Left renal pelvis (tissue), 4 donors: Measurements from ENCODE around the gene SH2D1A. TPM values are rescaled to one million over a fixed set of nuclear protein-coding genes. Genes with fewer than 3 reads are reported as not detected.
"Not testable (repeated sequence)": the region's sequence is repeated elsewhere in the genome, so short reads cannot be mapped to it uniquely, and the experiment has no call there.

Experiments
- DNase-seq, 4 donors: peaks; one replicate each; pipeline ENCODE4 v3.0.0-alpha.2; 2013; ENCODE audit warnings: low read depth in 4 of 4, low spot score in 3 of 4
- polyA plus RNA-seq, 4 donors: library from polyadenylated mRNA; unstranded; fragments of 120-200 nt; gene quantifications; one replicate each; pipeline ENCODE4 v1.2.1, GENCODE V29; 2013; ENCODE audit not compliant: insufficient read length in 4 of 4

SH2D1A gene
- under 1 TPM; 0.15 to 0.26 (median 0.18) TPM for polyA plus RNA-seq

GRCh38 chrX:124346117-124346876 lies at the start of gene SH2D1A:
SH2D1A (plus strand) TSS chrX:124346563; CDS start chrX:124346643, 80 bp downstream.
- no peak for DNase-seq

GRCh38 chrX:124299323-124299722 lies 47.0 kb upstream of the SH2D1A start:
- DNase-seq = not testable (repeated sequence)

GRCh38 chrX:124300405-124300804 lies 46.0 kb upstream of the SH2D1A start:
- no peak for DNase-seq

GRCh38 chrX:124307253-124307907 lies 39.0 kb upstream of the SH2D1A start:
- no peak for DNase-seq

GRCh38 chrX:124325732-124326131 lies 20.6 kb upstream of the SH2D1A start:
- no peak for DNase-seq

GRCh38 chrX:124328765-124329164 lies 17.6 kb upstream of the SH2D1A start:
- no peak for DNase-seq

GRCh38 chrX:124332481-124333424 lies 13.6 kb upstream of the SH2D1A start, which contains the start of gene TEX13D:
TEX13D (plus strand) TSS chrX:124332660; CDS start chrX:124332918, 258 bp downstream.
- DNase-seq = no peak

- no peak for DNase-seq
These were observed 12.5 kb upstream of the SH2D1A start for GRCh38 chrX:124333862-124334261.

GRCh38 chrX:124334555-124334954 lies 11.8 kb upstream of the SH2D1A start:
- not testable (repeated sequence) for DNase-seq

- DNase-seq = no peak
These were observed 10.8 kb upstream of the SH2D1A start for GRCh38 chrX:124335598-124335997.

- no peak for DNase-seq
These were observed 8.4 kb upstream of the SH2D1A start for GRCh38 chrX:124337916-124338315.

GRCh38 chrX:124338733-124339514 lies 7.4 kb upstream of the SH2D1A start:
- DNase-seq = no peak

GRCh38 chrX:124341396-124342132 lies 4.8 kb upstream of the SH2D1A start:
- DNase-seq = no peak

- no peak for DNase-seq
These were observed 4.0 kb upstream of the SH2D1A start for GRCh38 chrX:124342174-124342867.

- no peak for DNase-seq
These were observed 3.3 kb upstream of the SH2D1A start for GRCh38 chrX:124343016-124343415.

GRCh38 chrX:124344246-124344645 lies 2.1 kb upstream of the SH2D1A start:
- no peak for DNase-seq

- DNase-seq = no peak
These were observed 496 bp downstream of the SH2D1A start for GRCh38 chrX:124346877-124347241.

- no peak for DNase-seq
These were observed 879 bp downstream of the SH2D1A start for GRCh38 chrX:124347242-124347641.

- DNase-seq = no peak
These were observed 1.8 kb downstream of the SH2D1A start for GRCh38 chrX:124348182-124348581.
